HepG2 (cell line): ENCODE data around the gene OR51D1. TPM values are rescaled to one million over a fixed set of nuclear protein-coding genes. Genes with fewer than 3 reads are reported as not detected.

Experiments used
- ZBTB33 ChIP-seq: sonication (generic); formaldehyde crosslinking; IDR thresholded peaks from 2 replicates; pipeline ENCODE4 v1.4.0; 2020; ENCODE audit warnings: missing genetic modification reagents
- ZNF639 ChIP-seq: conservative IDR thresholded peaks from 2 replicates; pipeline ENCODE4 v1.6.1; 2018; ENCODE audit warnings: missing genetic modification reagents
- polyA plus RNA-seq, 8 experiments: library from polyadenylated mRNA; depleted of rRNA in 3 of 8; stranded (reverse) in 7 of 8; unstranded in 1 of 8; fragments of >200 nt; fragmentation: Illumina TruSeq in 4 of 8; extraction: Trizol in 4 of 8; gene quantifications; 2 replicates each; pipeline versions ENCODE4 v1.2.1 to v1.2.3, GENCODE V29; 2011 to 2016; ENCODE audit warnings: low read depth in 4 of 8, missing spikeins in 1 of 8, mixed read lengths in 1 of 8; ENCODE audit not compliant: insufficient read depth in 1 of 8
- total RNA-seq, 5 experiments: library from RNA; depleted of rRNA; stranded (reverse); fragments of >200 nt; fragmentation: Illumina TruSeq; extraction: Trizol; gene quantifications; 2 replicates each; pipeline ENCODE4 v1.2.3, GENCODE V29; 2016; ENCODE audit warnings: low read depth in 1 of 5
- TF ChIP-seq, protein P1 (sequence below): sonication (generic); formaldehyde crosslinking; IDR thresholded peaks from 2 replicates; pipeline ENCODE4 v1.5.0; 2020; ENCODE audit warnings: mild to moderate bottlenecking, missing genetic modification reagents
- TF ChIP-seq, protein P2 (sequence below): IDR thresholded peaks from 2 replicates; pipeline ENCODE4 v1.6.1; 2016; ENCODE audit warnings: missing compliant biosample characterization, missing genetic modification reagents, borderline replicate concordance
- TF ChIP-seq, protein P3 (sequence below): fragments of 450-650 bp; IDR thresholded peaks from 2 replicates; pipeline ENCODE4 v1.6.1; 2017; ENCODE audit warnings: mild to moderate bottlenecking
- TF ChIP-seq, protein P4 (sequence below): sonication (generic); formaldehyde crosslinking; conservative IDR thresholded peaks from 2 replicates; pipeline ENCODE4 v1.5.0; 2020; ENCODE audit warnings: missing genetic modification reagents

The OR51D1 gene
- total and polyA plus RNA-seq, 2 of the 13 experiments (the other 11 are each of a cell fraction or from before 2014, with no cell fraction given): not detected

DNA sequence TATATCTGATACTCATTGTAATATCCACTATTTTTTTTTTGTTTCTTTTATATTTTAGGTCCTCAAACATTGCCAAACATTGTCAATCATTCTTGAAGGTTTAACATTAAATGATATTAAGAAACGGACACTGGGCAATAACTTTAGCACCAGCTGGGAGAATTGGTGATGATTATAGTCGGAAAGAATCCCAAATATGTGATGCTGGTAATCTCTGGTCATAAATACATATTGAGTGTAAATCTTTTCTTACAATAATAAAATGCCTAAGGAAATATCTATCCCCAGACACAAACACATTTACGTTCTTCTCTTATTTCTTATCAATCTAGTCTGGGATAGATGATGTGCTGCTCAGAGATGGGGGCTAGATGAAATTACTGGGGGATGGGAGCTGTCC is 35.2 kb downstream of the OR51D1 start (continued):
- TF ChIP-seq, protein P1, sequence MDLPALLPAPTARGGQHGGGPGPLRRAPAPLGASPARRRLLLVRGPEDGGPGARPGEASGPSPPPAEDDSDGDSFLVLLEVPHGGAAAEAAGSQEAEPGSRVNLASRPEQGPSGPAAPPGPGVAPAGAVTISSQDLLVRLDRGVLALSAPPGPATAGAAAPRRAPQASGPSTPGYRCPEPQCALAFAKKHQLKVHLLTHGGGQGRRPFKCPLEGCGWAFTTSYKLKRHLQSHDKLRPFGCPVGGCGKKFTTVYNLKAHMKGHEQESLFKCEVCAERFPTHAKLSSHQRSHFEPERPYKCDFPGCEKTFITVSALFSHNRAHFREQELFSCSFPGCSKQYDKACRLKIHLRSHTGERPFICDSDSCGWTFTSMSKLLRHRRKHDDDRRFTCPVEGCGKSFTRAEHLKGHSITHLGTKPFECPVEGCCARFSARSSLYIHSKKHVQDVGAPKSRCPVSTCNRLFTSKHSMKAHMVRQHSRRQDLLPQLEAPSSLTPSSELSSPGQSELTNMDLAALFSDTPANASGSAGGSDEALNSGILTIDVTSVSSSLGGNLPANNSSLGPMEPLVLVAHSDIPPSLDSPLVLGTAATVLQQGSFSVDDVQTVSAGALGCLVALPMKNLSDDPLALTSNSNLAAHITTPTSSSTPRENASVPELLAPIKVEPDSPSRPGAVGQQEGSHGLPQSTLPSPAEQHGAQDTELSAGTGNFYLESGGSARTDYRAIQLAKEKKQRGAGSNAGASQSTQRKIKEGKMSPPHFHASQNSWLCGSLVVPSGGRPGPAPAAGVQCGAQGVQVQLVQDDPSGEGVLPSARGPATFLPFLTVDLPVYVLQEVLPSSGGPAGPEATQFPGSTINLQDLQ: no peak
- TF ChIP-seq, protein P2, sequence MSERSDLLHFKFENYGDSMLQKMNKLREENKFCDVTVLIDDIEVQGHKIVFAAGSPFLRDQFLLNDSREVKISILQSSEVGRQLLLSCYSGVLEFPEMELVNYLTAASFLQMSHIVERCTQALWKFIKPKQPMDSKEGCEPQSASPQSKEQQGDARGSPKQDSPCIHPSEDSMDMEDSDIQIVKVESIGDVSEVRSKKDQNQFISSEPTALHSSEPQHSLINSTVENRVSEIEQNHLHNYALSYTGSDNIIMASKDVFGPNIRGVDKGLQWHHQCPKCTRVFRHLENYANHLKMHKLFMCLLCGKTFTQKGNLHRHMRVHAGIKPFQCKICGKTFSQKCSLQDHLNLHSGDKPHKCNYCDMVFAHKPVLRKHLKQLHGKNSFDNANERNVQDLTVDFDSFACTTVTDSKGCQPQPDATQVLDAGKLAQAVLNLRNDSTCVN (CRISPR knock-in tag): no peak
- TF ChIP-seq ZNF639 (CRISPR knock-in tag) (no peak), ZBTB33 (CRISPR knock-in tag) (no peak)
- TF ChIP-seq, protein P3, sequence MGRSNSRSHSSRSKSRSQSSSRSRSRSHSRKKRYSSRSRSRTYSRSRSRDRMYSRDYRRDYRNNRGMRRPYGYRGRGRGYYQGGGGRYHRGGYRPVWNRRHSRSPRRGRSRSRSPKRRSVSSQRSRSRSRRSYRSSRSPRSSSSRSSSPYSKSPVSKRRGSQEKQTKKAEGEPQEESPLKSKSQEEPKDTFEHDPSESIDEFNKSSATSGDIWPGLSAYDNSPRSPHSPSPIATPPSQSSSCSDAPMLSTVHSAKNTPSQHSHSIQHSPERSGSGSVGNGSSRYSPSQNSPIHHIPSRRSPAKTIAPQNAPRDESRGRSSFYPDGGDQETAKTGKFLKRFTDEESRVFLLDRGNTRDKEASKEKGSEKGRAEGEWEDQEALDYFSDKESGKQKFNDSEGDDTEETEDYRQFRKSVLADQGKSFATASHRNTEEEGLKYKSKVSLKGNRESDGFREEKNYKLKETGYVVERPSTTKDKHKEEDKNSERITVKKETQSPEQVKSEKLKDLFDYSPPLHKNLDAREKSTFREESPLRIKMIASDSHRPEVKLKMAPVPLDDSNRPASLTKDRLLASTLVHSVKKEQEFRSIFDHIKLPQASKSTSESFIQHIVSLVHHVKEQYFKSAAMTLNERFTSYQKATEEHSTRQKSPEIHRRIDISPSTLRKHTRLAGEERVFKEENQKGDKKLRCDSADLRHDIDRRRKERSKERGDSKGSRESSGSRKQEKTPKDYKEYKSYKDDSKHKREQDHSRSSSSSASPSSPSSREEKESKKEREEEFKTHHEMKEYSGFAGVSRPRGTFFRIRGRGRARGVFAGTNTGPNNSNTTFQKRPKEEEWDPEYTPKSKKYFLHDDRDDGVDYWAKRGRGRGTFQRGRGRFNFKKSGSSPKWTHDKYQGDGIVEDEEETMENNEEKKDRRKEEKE: no peak
- TF ChIP-seq, protein P4, sequence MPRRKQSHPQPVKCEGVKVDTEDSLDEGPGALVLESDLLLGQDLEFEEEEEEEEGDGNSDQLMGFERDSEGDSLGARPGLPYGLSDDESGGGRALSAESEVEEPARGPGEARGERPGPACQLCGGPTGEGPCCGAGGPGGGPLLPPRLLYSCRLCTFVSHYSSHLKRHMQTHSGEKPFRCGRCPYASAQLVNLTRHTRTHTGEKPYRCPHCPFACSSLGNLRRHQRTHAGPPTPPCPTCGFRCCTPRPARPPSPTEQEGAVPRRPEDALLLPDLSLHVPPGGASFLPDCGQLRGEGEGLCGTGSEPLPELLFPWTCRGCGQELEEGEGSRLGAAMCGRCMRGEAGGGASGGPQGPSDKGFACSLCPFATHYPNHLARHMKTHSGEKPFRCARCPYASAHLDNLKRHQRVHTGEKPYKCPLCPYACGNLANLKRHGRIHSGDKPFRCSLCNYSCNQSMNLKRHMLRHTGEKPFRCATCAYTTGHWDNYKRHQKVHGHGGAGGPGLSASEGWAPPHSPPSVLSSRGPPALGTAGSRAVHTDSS: no peak
